ENCODE results near the gene ABL2.
A peak's percentile ranks its signal among the peaks of the same experiment; 100 is the strongest.
"Not testable (repeated sequence)": the region's sequence is repeated elsewhere in the genome, so short reads cannot be mapped to it uniquely, and the experiment has no call there.

The ABL2 gene

DNA sequence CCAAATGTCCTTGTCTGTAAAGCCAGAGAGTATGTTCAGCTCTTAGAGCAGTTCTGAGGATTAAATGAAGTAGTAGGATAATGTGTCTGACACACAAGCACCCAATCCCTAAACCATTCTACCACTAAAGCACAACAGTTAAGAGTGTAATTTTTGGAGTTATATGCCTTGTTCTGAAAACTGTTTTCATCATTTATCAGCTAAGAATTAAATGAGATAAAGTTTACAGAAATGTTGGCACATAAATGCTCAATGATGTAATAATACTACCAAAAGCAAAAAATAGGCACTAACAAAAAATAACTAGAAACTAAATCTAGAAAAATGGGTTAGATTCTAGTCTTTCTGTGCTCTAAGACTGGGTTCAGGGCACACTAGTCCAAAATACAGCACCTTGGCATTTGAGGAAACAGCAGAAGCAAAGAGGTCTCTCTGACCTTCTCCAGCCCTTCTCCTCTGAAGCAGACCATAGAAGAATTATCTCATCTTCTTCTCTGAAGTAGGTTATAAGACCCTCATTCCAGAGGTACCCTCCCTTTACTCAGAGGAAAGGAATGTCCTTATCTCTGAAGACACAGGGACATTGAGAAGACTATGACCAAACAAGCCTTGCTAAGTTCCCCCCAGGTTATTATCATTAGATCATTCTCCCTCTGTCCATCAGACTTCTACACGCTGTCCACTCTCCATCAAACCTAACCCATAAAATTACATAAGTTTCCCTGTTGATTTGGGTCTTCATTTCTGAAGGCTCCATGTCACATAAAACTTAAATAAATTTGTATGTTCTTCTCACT, 20.6 kb downstream of the ABL2 start:
- peak; percentile 41 for DNase-seq

DNA sequence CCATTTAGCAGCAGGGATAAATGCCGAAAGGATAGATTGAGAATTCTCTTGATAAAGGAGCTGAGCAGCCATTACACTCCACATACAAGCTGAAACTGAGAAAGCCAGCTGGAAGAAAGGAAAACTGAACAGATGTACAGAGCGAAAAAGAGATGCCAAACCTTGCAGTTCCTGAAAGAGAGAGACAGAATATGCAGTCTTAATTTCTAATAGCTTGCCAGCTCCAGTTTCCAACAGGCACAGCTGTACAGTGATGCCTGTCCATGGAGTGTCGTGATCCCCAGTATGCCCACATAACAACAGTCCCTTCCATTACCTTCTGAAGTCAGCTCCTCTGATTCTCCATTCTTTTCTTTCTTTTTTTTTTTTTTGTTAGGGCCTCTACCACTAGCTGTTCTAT, 22.7 kb downstream of the ABL2 start:
- DNase-seq = no peak

- no peak for DNase-seq
Measured at GRCh38 chr1:179205284-179205683, 24.2 kb downstream of the ABL2 start.

DNA sequence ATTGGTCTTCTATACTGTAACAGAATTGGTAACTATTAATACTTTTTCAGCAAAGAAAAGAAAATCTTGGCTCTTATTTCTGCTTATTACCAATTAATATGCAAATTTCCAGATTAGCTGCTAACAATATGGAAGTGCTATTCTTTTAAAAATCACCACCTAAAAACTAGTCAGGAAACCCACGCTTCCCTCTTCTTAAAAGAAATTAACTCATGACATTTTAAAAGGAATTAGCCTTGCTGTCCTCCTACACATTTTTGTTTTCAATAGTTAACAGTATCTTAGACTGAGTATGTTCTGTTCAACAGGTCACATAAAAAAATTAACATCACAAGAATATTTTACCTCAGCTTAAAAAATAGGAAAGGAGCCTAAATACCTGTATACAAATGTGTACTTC, 27.3 kb downstream of the ABL2 start:
- DNase-seq = no peak

- no peak for DNase-seq
Measured at GRCh38 chr1:179200586-179200985, 28.9 kb downstream of the ABL2 start.

GRCh38 chr1:179197690-179198297, 31.7 kb downstream of the ABL2 start:
- no peak for DNase-seq

- not testable (repeated sequence) for DNase-seq
Measured at GRCh38 chr1:179195857-179196256, 33.6 kb downstream of the ABL2 start.

DNA sequence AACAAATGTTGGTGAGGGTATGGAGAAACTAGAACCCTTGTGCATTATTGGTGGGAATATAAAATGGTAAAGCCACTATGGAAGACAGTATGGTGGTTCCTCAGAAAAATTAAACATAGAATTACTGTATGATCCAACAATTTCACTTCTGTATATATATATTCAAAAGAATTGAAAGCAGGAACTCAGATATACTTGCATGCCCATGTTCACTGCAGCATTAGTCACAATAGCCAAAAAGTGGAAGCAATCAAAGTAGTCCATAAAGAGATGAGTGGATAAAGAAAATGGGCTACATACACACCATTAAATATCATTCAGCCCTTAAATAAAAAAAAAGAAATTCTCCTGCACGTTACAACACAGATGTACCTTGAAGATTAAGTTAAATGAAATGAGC, 34.1 kb downstream of the ABL2 start:
- no peak for DNase-seq

DNA sequence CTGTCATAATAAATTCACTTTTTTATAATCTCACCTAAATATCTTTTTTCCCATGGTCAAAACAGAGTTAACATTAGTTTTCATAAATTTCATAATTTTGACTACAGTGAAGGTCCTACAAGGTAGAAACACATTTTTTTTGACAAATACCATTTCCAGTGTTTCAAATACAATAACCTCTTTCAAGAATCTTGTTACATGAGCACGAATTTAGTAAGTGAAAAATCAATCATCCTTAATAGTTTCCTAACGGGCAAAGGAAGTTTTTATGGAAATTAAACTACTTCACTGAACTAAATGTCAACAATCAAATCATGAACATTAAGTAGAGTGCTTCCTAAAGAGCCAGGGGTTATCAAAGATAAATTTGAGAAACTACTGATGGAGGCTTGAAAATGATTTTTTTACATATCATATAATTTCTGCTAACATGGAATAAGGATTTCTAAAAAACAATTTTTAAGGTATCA, 35.4 kb downstream of the ABL2 start:
- no peak for DNase-seq

GRCh38 chr1:179190861-179191260, 38.6 kb downstream of the ABL2 start:
- no peak for DNase-seq

- DNase-seq = no peak
Measured at GRCh38 chr1:179187735-179188471, 41.6 kb downstream of the ABL2 start.

- no peak for DNase-seq
Measured at GRCh38 chr1:179187043-179187442, 42.4 kb downstream of the ABL2 start.

- no peak for DNase-seq
Measured at GRCh38 chr1:179184403-179184802, 45.1 kb downstream of the ABL2 start.

DNA sequence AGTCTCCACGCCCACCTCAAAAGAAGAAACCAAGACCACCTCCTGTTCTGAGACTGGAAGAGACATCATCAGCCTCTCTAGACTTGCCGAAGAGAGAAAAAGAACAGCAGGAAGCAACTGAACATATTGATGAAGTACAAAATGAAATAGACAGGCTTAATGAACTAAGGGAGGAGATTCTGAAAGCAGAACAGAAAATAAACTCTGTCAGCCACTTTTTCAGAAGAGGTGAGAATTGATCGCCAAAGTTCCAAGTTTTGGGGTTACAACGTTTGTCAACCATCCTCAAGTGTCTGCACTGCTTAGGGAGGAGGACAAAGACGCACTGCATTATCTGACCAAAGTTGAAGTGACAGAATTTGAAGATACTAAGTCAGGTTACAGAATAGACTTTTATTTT, 45.6 kb downstream of the ABL2 start:
- DNase-seq = no peak

- peak; percentile 74 for DNase-seq
Measured at GRCh38 chr1:179178950-179179349, 50.5 kb downstream of the ABL2 start.

- DNase-seq = peak; percentile 49
Measured at GRCh38 chr1:179178183-179178582, 51.3 kb downstream of the ABL2 start.

- DNase-seq = no peak
Measured at GRCh38 chr1:179177615-179178014, 51.9 kb downstream of the ABL2 start.

GRCh38 chr1:179177182-179177581, 52.3 kb downstream of the ABL2 start:
- DNase-seq = peak; percentile 64

DNA sequence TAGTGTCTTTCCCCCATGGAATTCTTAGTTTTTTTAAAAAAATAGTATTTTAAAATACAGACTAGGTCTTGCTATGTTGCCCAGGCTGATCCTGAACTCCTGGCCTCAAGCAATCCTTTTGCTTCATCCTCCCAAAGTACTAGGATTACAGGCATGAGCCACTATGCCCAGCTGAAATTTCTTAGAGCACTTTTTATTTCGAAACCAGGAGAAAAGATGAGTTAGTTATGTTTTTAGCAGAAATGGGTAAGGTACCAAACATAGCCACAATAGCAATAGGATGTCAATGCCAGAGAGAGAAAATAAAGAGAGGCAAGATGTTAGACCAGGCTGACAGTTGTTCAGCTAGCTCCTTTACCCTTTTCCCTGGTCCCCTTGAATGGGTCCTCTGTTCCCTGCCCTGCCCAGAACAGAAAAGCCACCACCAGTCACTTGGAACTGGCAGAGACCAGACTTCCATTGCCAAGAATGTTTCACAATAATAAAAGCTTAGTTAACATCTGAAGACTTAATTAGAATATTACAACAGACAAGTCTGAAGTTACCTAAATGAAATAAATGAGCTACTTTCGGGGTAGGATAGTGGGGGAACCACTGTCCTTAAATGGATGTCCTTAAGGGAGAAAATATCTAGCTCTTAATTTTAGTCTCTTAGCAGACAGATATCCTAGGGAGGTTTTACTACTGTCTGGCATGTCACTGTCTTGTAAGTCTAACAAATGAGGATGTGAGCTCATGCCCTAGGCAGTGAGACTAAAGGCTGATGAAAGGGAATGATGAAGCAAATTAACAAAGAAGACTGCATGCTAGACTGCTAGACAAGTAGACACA, 54.3 kb downstream of the ABL2 start:
- DNase-seq = peak; percentile 75

DNA sequence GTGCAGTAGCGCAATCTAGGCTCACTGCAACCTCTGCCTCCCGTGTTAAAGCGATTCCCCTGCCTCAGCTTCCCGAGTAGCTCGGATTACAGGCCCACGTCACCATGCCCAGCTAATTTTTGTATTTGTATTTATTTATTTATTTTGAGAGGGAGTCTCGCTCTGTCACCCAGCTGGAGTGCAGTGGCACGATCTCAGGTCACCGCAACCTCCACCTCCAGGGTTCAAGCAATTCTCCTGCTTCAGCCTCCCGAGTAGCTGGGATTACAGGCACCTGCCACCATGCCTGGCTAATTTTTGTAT, 59.1 kb downstream of the ABL2 start:
- not testable (repeated sequence) for DNase-seq

- DNase-seq = peak; percentile 87
Measured at GRCh38 chr1:179169616-179170467, 59.6 kb downstream of the ABL2 start.

DNA sequence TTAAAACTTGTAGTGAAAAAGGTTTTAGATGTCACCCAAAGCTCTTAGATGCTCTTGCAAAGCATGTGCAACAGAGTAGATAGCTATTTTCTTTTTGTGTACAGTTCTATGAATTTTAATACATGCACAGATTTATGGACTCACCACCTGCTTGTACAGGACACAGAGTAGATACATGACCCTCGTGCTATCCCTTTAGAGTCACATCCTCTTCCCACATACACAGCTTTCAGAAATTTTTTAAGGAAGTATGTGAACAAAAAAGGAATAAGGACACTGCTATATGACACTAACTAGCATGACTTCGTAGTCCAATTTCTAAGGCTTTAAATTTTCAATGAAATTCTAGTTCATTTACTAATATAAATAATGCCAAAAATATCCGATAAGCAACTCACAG, 60.9 kb downstream of the ABL2 start:
- DNase-seq = no peak

Measured in EL (cell line).